ENCODE results near the gene IGF1R.

IGF1R gene

GRCh38 chr15:98676586-98677270, 28.4 kb downstream of the IGF1R start:
- H3K27me3 ChIP-seq (ENCODE audit: low read depth, low read length): no peaks in the 10 kb centered on the region
- no peak overlapping the region for H3K27ac ChIP-seq (ENCODE audit: low read length)
- no peaks in the 10 kb centered on the region for H3K9me3 ChIP-seq (ENCODE audit: control insufficient read depth in 1 of 2, low read length in 2 of 2)
- peaks cover 0 to 8% of the 10 kb centered on the region in 2 donors for H3K4me1 ChIP-seq (ENCODE audit: control insufficient read depth in 1 of 2, insufficient read depth in 2 of 2, low read length in 2 of 2)
- no peak overlapping the region for H3K4me3 ChIP-seq (ENCODE audit: low read depth in 1 of 2, low read length in 2 of 2)
- H3K36me3 ChIP-seq (ENCODE audit: control insufficient read depth in 1 of 2, insufficient read depth in 2 of 2, low read length in 2 of 2): no peaks in the 10 kb centered on the region

- Histone ChIP-seq H3K4me1 (ENCODE audit: control insufficient read depth in 1 of 2, insufficient read depth in 2 of 2, low read length in 2 of 2) (peaks cover 0 to 5% of the 10 kb centered on the region in 2 donors), H3K9me3 (ENCODE audit: control insufficient read depth in 1 of 2, low read length in 2 of 2) (no peaks in the 10 kb centered on the region), H3K27me3 (ENCODE audit: low read depth, low read length) (no peaks in the 10 kb centered on the region), H3K27ac (ENCODE audit: low read length) (no peak overlapping the region), H3K4me3 (ENCODE audit: low read depth in 1 of 2, low read length in 2 of 2) (no peak overlapping the region), H3K36me3 (ENCODE audit: control insufficient read depth in 1 of 2, insufficient read depth in 2 of 2, low read length in 2 of 2) (no peaks in the 10 kb centered on the region)
These were observed 29.2 kb downstream of the IGF1R start for GRCh38 chr15:98677345-98678059.

GRCh38 chr15:98678484-98678883, 30.1 kb downstream of the IGF1R start:
- Histone ChIP-seq H3K36me3 (ENCODE audit: control insufficient read depth in 1 of 2, insufficient read depth in 2 of 2, low read length in 2 of 2) (no peaks in the 10 kb centered on the region), H3K27ac (ENCODE audit: low read length) (no peak overlapping the region), H3K27me3 (ENCODE audit: low read depth, low read length) (no peaks in the 10 kb centered on the region), H3K4me1 (ENCODE audit: control insufficient read depth in 1 of 2, insufficient read depth in 2 of 2, low read length in 2 of 2) (peaks cover 0 to 15% of the 10 kb centered on the region in 2 donors), H3K4me3 (ENCODE audit: low read depth in 1 of 2, low read length in 2 of 2) (no peak overlapping the region), H3K9me3 (ENCODE audit: control insufficient read depth in 1 of 2, low read length in 2 of 2) (no peaks in the 10 kb centered on the region)

- Histone ChIP-seq H3K4me1 (ENCODE audit: control insufficient read depth in 1 of 2, insufficient read depth in 2 of 2, low read length in 2 of 2) (peaks cover 0 to 37% of the 10 kb centered on the region in 2 donors), H3K27me3 (ENCODE audit: low read depth, low read length) (no peaks in the 10 kb centered on the region), H3K4me3 (ENCODE audit: low read depth in 1 of 2, low read length in 2 of 2) (no peak overlapping the region), H3K27ac (ENCODE audit: low read length) (no peak overlapping the region), H3K9me3 (ENCODE audit: control insufficient read depth in 1 of 2, low read length in 2 of 2) (no peaks in the 10 kb centered on the region), H3K36me3 (ENCODE audit: control insufficient read depth in 1 of 2, insufficient read depth in 2 of 2, low read length in 2 of 2) (no peaks in the 10 kb centered on the region)
These were observed 32.7 kb downstream of the IGF1R start for GRCh38 chr15:98681061-98681460.

- no peaks in the 10 kb centered on the region for H3K27me3 ChIP-seq (ENCODE audit: low read depth, low read length)
- no peaks in the 10 kb centered on the region for H3K9me3 ChIP-seq (ENCODE audit: control insufficient read depth in 1 of 2, low read length in 2 of 2)
- peaks cover 0 to 45% of the 10 kb centered on the region in 2 donors for H3K4me1 ChIP-seq (ENCODE audit: control insufficient read depth in 1 of 2, insufficient read depth in 2 of 2, low read length in 2 of 2)
- no peak overlapping the region for H3K4me3 ChIP-seq (ENCODE audit: low read depth in 1 of 2, low read length in 2 of 2)
- peak overlapping the region; percentile 65 for H3K27ac ChIP-seq (ENCODE audit: low read length)
- no peaks in the 10 kb centered on the region for H3K36me3 ChIP-seq (ENCODE audit: control insufficient read depth in 1 of 2, insufficient read depth in 2 of 2, low read length in 2 of 2)
These were observed 34.8 kb downstream of the IGF1R start for GRCh38 chr15:98682992-98683701.

GRCh38 chr15:98683831-98684230, 35.5 kb downstream of the IGF1R start:
- no peaks in the 10 kb centered on the region for H3K36me3 ChIP-seq (ENCODE audit: control insufficient read depth in 1 of 2, insufficient read depth in 2 of 2, low read length in 2 of 2)
- H3K27ac ChIP-seq (ENCODE audit: low read length): peak overlapping the region; percentile 65
- peaks cover 0 to 47% of the 10 kb centered on the region in 2 donors for H3K4me1 ChIP-seq (ENCODE audit: control insufficient read depth in 1 of 2, insufficient read depth in 2 of 2, low read length in 2 of 2)
- no peaks in the 10 kb centered on the region for H3K27me3 ChIP-seq (ENCODE audit: low read depth, low read length)
- no peaks in the 10 kb centered on the region for H3K9me3 ChIP-seq (ENCODE audit: control insufficient read depth in 1 of 2, low read length in 2 of 2)
- H3K4me3 ChIP-seq (ENCODE audit: low read depth in 1 of 2, low read length in 2 of 2): no peak overlapping the region

GRCh38 chr15:98684436-98684835, 36.1 kb downstream of the IGF1R start:
- Histone ChIP-seq H3K27ac (ENCODE audit: low read length) (no peak overlapping the region), H3K36me3 (ENCODE audit: control insufficient read depth in 1 of 2, insufficient read depth in 2 of 2, low read length in 2 of 2) (no peaks in the 10 kb centered on the region), H3K4me3 (ENCODE audit: low read depth in 1 of 2, low read length in 2 of 2) (no peak overlapping the region), H3K27me3 (ENCODE audit: low read depth, low read length) (no peaks in the 10 kb centered on the region), H3K4me1 (ENCODE audit: control insufficient read depth in 1 of 2, insufficient read depth in 2 of 2, low read length in 2 of 2) (peaks cover 0 to 53% of the 10 kb centered on the region in 2 donors), H3K9me3 (ENCODE audit: control insufficient read depth in 1 of 2, low read length in 2 of 2) (no peaks in the 10 kb centered on the region)

- H3K27me3 ChIP-seq (ENCODE audit: low read depth, low read length): no peaks in the 10 kb centered on the region
- H3K9me3 ChIP-seq (ENCODE audit: control insufficient read depth in 1 of 2, low read length in 2 of 2): no peaks in the 10 kb centered on the region
- no peak overlapping the region for H3K27ac ChIP-seq (ENCODE audit: low read length)
- peaks cover 0 to 59% of the 10 kb centered on the region in 2 donors for H3K4me1 ChIP-seq (ENCODE audit: control insufficient read depth in 1 of 2, insufficient read depth in 2 of 2, low read length in 2 of 2)
- no peaks in the 10 kb centered on the region for H3K36me3 ChIP-seq (ENCODE audit: control insufficient read depth in 1 of 2, insufficient read depth in 2 of 2, low read length in 2 of 2)
- no peak overlapping the region for H3K4me3 ChIP-seq (ENCODE audit: low read depth in 1 of 2, low read length in 2 of 2)
These were observed 36.7 kb downstream of the IGF1R start for GRCh38 chr15:98684995-98685525.

- Histone ChIP-seq H3K9me3 (ENCODE audit: control insufficient read depth in 1 of 2, low read length in 2 of 2) (no peaks in the 10 kb centered on the region), H3K36me3 (ENCODE audit: control insufficient read depth in 1 of 2, insufficient read depth in 2 of 2, low read length in 2 of 2) (no peaks in the 10 kb centered on the region), H3K27ac (ENCODE audit: low read length) (no peak overlapping the region), H3K4me1 (ENCODE audit: control insufficient read depth in 1 of 2, insufficient read depth in 2 of 2, low read length in 2 of 2) (peaks cover 0 to 71% of the 10 kb centered on the region in 2 donors), H3K4me3 (ENCODE audit: low read depth in 1 of 2, low read length in 2 of 2) (no peak overlapping the region), H3K27me3 (ENCODE audit: low read depth, low read length) (no peaks in the 10 kb centered on the region)
These were observed 38.6 kb downstream of the IGF1R start for GRCh38 chr15:98686983-98687382.

GRCh38 chr15:98689431-98689861, 41.1 kb downstream of the IGF1R start:
- Histone ChIP-seq H3K4me1 (ENCODE audit: control insufficient read depth in 1 of 2, insufficient read depth in 2 of 2, low read length in 2 of 2) (peaks cover 0 to 60% of the 10 kb centered on the region in 2 donors), H3K27ac (ENCODE audit: low read length) (no peak overlapping the region), H3K36me3 (ENCODE audit: control insufficient read depth in 1 of 2, insufficient read depth in 2 of 2, low read length in 2 of 2) (no peaks in the 10 kb centered on the region), H3K4me3 (ENCODE audit: low read depth in 1 of 2, low read length in 2 of 2) (no peak overlapping the region), H3K9me3 (ENCODE audit: control insufficient read depth in 1 of 2, low read length in 2 of 2) (no peaks in the 10 kb centered on the region), H3K27me3 (ENCODE audit: low read depth, low read length) (no peaks in the 10 kb centered on the region)

GRCh38 chr15:98690272-98690950, 42.1 kb downstream of the IGF1R start:
- H3K9me3 ChIP-seq (ENCODE audit: control insufficient read depth in 1 of 2, low read length in 2 of 2): no peaks in the 10 kb centered on the region
- no peak overlapping the region for H3K4me3 ChIP-seq (ENCODE audit: low read depth in 1 of 2, low read length in 2 of 2)

More at GRCh38 chr15:98690272-98690950, 42.1 kb downstream of the IGF1R start:
- Histone ChIP-seq H3K27ac (ENCODE audit: low read length) (no peak overlapping the region), H3K36me3 (ENCODE audit: control insufficient read depth in 1 of 2, insufficient read depth in 2 of 2, low read length in 2 of 2) (no peaks in the 10 kb centered on the region), H3K4me1 (ENCODE audit: control insufficient read depth in 1 of 2, insufficient read depth in 2 of 2, low read length in 2 of 2) (peaks cover 0 to 55% of the 10 kb centered on the region in 2 donors), H3K27me3 (ENCODE audit: low read depth, low read length) (no peaks in the 10 kb centered on the region)

Measured in muscle layer of duodenum (tissue), 2 donors.